ENCODE data around the gene SEMA4C. TPM values are rescaled to one million over a fixed set of nuclear protein-coding genes. Genes with fewer than 3 reads are reported as not detected.

SEMA4C gene
- total and polyA plus RNA-seq, 9 of the 15 experiments (the other 6 are each of a cell fraction or from before 2014, with no cell fraction given): 0.32 to 59.7 (median 23.9) TPM

DNA sequence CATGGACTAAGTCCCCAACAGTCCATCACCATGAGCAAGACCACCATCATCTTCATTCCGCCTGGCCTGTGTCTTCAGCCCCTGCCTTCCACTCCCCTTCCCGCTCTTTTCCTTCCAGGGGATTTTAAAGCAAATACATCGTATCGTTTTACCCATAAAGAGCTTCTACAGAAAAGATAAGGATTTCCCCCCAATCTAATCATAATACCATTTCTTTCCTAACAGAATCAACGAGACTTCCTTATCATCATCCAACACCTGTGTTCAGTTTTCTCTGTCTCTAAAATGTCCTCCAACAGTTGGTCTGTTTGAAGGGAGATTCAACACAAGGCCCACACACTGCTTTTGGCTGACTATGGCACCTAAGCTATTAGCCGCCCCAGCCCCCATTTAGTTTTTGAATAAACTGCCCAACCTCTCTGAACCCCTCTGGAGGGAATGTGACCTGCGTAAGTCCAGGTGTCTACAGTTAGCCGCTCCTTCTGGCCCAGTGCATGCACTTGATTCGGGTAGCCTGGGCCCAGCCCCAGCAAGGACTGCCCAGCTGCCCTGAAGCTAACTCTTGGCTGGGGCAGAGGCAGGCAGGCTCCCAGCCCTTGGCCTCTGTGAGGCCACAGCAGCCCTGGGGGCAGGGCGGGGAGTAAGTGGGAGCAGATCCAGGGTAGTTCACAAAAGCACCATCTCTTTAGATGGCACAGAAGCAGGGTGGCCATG is 25.3 kb upstream of the SEMA4C start (continued):
- TF ChIP-seq ZNF12 (CRISPR knock-in tag; IDR thresholded peaks at IDR 0.05) (no peak), SMARCA5 (IDR thresholded peaks at IDR 0.05) (no peak), RBFOX2 (IDR thresholded peaks at IDR 0.05; ENCODE audit: low read depth, low read length) (peak; percentile 51), NFIC (IDR thresholded peaks at IDR 0.05) (peak; percentile 79), ZNF224 (CRISPR knock-in tag; IDR thresholded peaks at IDR 0.05) (no peak), CBFA2T3 (IDR thresholded peaks at IDR 0.05) (peak; percentile 97), SNRNP70 (optimal IDR thresholded peaks at IDR 0.05; ENCODE audit: low read depth, low read length) (no peak), NFIX (CRISPR knock-in tag; IDR thresholded peaks at IDR 0.05; ENCODE audit: low read depth) (no peak), SREBF2 (CRISPR knock-in tag; IDR thresholded peaks at IDR 0.05) (no peak), ZNF766 (CRISPR knock-in tag; conservative IDR thresholded peaks at IDR 0.05) (no peak), SMAD4 (CRISPR knock-in tag; conservative IDR thresholded peaks at IDR 0.05) (peak; percentile 91), ZNF57 (CRISPR knock-in tag; IDR thresholded peaks at IDR 0.05) (no peak), MXI1 (IDR thresholded peaks at IDR 0.05; ENCODE audit: low read depth, low read length) (no peak), HDGF (IDR thresholded peaks at IDR 0.05) (peak; percentile 58; the same call in 1 of the 2 replicates), KAT8 (IDR thresholded peaks at IDR 0.05; ENCODE audit: low read depth) (peak; percentile 31; the same call in 1 of the 2 replicates), ZBTB7A (IDR thresholded peaks at IDR 0.05; ENCODE audit: borderline replicate concordance, control insufficient read depth, low read depth, low read length) (peak; percentile 5; the same call in 1 of the 2 replicates), HCFC1 (IDR thresholded peaks at IDR 0.05; ENCODE audit: low read depth, low read length) (peak; percentile 11; the same call in 1 of the 2 replicates), ZNF175 (CRISPR knock-in tag; IDR thresholded peaks at IDR 0.05; ENCODE audit: low read depth) (peak; percentile 61; the same call in 1 of the 2 replicates), TAL1 (IDR thresholded peaks at IDR 0.05) (peak; percentile 95), CREB1 (IDR thresholded peaks at IDR 0.05) (no peak), CREB1 (CRISPR knock-in tag; IDR thresholded peaks at IDR 0.05) (no peak)
- TF ChIP-seq, protein P1, sequence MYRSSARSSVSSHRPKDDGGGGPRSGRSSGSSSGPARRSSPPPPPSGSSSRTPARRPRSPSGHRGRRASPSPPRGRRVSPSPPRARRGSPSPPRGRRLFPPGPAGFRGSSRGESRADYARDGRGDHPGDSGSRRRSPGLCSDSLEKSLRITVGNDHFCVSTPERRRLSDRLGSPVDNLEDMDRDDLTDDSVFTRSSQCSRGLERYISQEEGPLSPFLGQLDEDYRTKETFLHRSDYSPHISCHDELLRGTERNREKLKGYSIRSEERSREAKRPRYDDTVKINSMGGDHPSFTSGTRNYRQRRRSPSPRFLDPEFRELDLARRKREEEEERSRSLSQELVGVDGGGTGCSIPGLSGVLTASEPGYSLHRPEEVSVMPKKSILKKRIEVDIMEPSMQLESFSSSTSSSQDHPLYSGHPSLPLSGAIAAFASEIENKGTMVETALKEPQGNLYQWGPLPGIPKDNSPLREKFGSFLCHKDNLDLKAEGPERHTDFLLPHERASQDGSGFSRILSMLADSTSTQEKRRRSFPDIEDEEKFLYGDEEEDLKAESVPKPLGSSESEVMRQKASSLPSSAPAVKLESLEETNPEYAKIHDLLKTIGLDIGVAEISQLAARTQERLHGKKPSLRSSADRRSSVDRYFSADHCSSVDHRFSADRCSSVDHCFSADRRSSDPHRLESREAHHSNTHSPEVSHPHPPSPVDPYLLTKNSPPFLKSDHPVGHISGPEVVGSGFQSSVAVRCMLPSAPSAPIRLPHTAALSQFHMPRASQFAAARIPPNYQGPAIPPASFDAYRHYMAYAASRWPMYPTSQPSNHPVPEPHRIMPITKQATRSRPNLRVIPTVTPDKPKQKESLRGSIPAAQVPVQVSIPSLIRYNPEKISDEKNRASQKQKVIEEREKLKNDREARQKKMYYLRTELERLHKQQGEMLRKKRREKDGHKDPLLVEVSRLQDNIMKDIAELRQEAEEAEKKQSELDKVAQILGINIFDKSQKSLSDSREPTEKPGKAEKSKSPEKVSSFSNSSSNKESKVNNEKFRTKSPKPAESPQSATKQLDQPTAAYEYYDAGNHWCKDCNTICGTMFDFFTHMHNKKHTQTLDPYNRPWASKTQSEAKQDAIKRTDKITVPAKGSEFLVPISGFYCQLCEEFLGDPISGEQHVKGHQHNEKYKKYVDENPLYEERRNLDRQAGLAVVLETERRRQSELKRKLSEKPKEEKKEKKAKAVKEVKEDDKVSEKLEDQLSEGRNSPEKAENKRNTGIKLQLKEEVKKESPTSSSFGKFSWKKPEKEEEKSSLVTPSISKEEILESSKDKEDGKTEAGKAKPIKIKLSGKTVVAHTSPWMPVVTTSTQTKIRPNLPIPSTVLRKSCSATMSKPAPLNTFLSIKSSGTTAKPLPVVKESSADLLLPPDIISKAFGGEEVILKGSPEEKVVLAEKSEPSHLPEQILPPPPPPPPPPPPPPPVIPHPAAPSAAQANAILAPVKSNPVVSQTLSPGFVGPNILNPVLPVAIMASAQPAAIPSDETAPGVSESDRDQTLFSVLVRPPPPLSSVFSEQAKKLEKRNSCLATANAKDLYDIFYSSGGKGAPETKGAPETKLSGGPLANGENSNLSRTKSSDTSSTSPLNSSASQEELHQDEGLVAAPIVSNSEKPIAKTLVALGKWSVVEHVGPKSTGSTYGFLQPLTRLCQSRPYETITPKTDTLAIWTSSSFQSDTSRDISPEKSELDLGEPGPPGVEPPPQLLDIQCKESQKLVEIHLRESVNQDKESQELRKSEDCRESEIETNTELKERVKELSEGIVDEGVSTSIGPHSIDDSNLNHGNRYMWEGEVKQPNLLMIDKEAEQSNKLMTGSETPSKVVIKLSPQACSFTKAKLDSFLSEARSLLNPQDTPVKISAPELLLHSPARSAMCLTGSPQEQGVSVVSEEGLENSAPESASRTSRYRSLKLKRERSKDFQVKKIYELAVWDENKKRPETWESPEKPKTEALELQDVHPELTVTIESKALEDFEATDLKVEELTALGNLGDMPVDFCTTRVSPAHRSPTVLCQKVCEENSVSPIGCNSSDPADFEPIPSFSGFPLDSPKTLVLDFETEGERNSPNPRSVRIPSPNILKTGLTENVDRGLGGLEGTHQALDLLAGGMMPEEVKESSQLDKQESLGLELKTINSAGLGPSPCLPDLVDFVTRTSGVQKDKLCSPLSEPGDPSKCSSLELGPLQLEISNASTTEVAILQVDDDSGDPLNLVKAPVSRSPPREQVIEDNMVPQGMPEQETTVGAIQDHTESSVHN (IDR thresholded peaks at IDR 0.05; ENCODE audit: borderline replicate concordance in 1 of 2, low read depth in 1 of 2): no peak
